HG03565 (cell line): ENCODE measurements around the gene AKR1C2.
"Not testable (repeated sequence)": the region's sequence is repeated elsewhere in the genome, so short reads cannot be mapped to it uniquely, and the experiment has no call there.

ENCODE experiments used
- ATAC-seq: cut with Tn5 transposase; IDR thresholded peaks from one replicate; pipeline ENCODE4 v1.9.1; 2021; ENCODE audit warnings: mild to moderate bottlenecking, moderate library complexity; ENCODE audit not compliant: unreplicated experiment

The AKR1C2 gene

GRCh38 chr10:4962308-4962707 lies 41.3 kb downstream of the AKR1C2 start:
- ATAC-seq: not testable (repeated sequence)

DNA sequence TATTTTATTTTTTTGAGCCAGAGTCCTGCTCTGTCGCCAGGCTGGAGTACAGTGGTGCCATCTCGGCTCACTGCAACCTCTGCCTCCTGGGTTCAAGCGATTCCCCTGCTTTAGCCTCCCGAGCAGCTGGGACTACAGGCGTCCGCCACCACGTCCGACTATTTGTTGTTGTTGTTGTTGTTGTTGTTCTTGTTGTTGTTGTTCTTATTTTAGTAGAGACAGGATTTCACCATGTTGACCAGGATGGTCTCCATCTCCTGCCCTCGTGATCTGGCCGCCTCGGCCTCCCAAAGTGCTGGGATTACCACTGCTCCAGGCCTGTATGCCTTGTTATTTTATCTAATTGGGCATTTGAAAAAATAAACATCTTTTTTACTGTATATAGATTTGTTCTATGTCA lies 42.1 kb downstream of the AKR1C2 start:
- not testable (repeated sequence) for ATAC-seq

DNA sequence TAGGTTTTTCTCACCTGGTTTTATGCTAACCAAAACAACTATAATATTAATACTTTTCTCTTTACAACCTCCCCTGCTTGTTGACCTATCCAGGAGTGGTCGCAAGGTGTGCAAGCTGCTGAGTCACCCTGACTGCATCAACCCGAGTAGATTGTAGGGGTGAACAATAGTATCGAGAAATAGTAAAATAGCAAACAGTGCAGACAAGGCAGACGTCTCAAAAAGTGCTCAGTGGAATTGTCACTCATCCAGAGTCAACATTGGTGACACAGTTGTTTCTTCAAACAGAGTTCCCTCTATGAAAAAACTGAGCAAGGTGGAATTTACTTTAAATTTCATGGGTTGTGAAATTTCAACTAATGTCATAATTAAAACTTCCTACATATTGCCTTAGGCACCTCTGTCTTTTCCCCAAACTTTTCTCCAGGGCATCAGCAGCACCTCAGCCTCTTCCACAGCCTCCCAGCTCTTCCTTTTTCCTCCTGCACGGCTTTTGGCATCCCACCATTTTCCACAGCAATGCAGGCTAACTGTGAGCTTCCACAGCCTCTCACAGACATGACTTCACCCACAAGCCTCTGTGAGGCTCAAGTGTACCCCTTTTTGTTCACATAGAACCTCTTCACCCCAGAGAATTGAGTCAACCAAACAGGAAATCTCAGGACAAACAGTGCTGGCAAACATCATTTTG lies 46.6 kb downstream of the AKR1C2 start:
- not testable (repeated sequence) for ATAC-seq

DNA sequence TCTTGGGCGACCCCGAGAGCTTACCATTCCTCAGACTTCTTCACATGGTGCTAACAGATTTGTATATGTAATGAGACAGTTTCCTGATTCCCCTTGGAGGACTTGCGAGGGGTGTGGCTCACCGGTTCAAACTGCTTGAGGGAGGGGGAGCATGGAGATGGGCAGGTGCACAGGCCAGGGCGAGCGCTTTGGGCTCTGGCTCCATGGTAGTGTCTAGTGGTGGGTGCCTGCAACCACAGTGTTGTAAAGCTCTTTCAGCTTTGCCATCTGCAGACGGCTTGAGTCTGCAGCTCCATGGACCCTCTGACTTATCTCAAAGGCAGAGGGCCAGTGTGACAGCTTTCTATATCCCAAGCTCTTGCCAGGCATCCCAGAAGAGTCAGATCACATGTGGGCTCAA lies 47.6 kb downstream of the AKR1C2 start:
- not testable (repeated sequence) for ATAC-seq

DNA sequence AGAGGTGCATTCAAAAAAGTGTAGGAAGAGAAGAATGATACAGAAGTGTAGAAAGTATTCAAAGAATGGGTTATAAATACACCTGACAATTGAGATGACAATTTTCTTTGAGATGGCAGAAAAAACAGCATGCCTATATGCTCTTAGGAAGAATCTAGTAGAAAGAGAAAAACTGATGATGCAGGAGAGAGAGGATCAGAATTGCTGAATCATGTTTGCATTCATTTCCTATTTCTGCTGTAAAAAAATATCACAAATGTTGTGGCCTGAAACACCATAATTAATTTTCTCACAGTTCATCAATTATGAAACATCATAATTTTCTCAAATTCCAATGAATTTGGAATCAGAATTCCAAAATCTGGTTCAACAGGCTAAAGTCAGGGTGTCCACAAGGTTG lies 50.3 kb downstream of the AKR1C2 start:
- ATAC-seq: no peak

GRCh38 chr10:4951512-4952162 lies 52.0 kb downstream of the AKR1C2 start:
- not testable (repeated sequence) for ATAC-seq

DNA sequence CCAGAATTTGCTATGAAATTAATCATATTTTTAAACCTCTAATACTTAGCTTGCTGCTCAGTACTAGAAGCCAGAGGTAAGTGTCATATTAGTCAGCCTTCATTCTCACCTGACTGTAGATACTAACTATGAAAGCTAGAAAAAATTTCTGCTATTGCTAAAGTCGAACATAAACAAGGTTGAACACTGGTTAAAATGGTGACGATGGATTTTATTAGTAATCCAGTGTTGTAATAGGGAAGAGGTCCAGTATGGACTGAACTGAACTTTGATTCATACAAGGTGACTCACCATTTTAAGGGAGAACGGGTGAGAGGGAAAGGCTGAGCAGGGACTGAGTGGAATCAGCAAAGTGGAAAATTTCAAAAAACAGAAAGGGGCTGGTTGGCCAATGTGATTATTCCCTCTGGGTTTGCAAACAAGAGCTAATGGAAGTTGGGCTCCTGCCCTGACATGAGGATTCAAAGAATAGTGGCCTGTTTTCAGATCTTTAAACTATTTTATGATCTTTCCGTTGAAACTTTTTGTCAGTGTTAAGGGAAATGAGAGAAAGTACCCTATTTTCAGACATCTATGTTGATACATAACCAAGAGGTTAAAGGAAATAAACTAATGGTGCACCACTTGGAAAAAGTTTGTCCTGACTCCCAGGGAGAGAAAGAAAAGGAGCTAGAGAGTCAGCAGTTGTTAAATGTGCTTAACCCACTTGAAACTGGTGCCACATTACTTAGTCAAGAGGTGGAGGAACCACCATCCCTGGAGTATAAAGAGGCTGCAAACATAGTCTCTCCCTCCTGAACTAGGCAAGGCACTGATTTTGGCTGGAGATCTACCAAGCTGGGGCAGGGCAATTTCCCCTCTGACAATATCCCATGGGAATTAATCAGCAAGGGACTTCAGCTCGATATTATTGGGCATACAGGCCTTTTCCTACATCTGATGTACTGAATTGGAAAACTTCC lies 55.7 kb downstream of the AKR1C2 start:
- no peak for ATAC-seq

DNA sequence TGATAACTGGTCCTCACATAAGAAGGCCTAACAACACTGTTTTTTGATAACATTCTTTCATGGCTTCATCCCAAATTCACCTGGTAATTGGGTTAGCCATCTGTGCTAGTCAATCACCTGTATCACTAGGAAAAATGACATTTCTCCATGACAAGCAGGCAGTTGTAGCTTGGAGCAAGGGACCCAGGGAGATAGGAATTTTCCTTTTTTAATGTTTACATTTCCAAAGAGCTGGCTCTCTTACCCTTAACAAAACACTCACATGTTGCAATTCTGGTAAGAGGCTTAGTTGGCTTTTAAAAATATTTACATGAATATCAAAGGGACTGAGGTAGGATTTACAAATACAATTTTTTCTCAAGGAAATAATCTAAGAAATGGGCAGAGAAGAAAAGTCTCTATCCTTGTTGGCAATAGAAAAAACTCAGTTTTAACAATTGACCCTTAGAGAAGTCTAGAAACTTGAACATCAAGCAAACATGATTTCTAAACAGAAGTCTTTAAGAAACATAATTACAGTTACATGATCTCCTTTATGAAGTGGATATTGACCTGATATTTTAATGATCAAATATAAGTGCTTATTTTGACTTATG lies 56.5 kb downstream of the AKR1C2 start:
- ATAC-seq: no peak

DNA sequence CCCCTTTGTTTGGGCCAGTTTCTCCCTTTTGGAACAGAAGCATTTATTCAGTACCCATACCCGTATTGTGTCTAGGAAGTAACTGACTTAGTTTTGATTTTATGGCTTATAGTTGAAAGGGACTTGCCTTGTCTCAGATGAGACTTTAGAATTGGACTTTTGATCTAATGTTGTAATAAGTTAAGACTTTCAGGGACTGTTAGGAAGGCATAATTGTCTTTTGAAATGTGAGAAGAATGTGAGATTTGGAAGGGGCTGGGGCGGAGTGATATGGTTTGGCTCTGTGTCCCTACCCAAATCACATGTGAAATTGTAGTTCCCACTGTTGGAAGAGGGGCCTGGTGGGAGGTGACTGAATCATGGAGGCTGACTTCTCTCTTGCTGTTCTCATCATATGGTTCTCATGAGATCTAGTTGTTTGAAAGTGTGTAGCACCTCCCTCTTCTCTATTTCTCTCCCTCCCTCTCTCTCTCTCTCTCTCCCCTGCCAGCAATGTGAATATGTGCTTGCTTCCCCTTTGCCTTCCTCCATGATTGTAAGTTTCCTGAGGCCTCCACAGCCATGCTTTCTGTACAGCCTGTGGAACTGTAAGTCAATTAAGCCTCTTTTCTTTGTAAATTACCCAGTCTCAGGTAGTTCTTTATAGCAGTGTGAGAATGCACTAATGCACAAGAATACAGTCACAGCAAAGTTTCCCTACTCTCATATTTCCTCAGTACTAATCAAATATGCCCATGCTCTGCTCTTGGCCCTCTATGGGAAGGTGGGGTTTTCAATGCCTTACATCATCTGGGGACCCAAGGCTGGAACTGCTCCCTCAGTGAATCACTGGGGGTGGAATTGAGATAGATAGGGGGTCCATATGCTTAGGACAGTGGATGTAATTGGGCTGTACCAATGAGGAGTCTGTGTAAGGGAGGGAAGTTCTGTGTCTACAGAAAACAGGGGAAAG lies 57.6 kb downstream of the AKR1C2 start:
- no peak for ATAC-seq

DNA sequence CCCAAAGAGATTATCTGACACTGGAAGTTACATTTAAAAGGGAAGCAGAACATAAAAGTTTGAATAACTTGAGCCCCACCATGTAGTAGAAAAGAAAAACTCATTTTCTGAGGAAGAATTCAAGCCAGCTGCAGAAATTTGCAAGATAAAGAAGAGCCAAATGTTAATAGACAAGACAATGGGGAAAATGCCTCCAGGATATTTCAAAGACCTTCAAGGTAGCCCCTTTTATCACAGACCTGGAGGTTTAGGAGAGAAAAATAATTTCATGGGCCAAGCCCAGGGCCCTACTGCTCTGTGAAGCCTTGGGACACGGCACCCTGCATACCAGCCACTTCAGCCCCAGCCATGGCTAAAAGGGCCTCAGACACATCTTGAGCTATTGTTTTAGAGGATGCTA lies 58.8 kb downstream of the AKR1C2 start:
- ATAC-seq: no peak

GRCh38 chr10:4943821-4944220 lies 59.8 kb downstream of the AKR1C2 start:
- no peak for ATAC-seq

- not testable (repeated sequence) for ATAC-seq
These were observed 60.2 kb downstream of the AKR1C2 start for GRCh38 chr10:4943416-4943815.

DNA sequence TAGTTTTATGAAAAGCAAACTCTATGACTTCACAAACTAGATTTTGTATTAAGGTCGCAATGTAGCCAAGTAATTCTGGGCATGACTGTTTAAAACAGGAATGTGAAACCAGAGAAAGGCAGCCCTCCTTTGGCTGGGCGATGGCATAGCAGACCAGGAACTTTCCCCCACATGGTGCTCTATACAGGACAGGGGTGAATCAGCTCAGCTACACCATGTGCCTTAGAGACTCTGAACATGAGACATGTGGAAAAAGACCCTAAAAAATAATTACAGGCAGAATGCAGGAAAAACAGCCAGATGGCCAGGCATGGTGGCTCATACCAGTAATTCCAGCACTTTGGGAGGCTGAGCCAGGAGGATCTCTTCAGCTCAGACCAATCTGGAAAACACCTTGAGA lies 60.7 kb downstream of the AKR1C2 start:
- ATAC-seq: not testable (repeated sequence)

DNA sequence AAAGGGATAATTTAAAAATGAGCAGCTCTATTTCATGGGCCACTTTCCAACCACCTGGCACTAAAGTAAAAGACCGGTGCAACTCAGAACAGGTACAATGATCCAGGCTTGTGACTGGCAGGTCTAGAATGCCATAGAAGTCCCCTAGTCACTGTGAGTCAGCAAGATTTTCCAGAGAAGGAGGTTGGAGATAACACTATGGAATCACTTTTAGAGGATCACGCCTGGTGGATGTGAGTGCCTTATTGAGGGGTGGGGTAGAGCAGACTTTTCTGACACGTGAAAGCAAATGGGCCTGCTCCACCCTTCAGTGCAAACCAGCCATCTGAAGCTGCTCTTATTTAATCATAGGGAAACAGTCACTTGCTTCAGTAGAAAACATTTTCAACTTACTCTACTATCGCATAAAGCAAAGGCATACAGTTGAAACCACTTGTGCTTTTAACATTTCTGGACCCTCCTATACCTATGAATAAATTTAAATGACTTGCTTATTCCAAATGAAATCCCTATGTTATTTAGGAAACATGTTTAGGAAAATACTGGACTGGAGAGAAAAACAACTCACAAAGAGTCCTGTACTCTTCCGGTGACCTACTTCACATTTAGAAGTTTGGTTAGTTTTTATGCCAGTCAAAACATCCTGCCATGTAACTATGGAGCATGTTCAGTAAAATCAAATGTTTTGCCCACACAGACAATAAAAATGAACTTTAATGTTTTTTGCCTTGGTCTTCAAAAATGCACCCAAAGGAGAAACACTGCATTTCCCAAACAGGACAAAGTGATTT lies 61.9 kb downstream of the AKR1C2 start:
- no peak for ATAC-seq

DNA sequence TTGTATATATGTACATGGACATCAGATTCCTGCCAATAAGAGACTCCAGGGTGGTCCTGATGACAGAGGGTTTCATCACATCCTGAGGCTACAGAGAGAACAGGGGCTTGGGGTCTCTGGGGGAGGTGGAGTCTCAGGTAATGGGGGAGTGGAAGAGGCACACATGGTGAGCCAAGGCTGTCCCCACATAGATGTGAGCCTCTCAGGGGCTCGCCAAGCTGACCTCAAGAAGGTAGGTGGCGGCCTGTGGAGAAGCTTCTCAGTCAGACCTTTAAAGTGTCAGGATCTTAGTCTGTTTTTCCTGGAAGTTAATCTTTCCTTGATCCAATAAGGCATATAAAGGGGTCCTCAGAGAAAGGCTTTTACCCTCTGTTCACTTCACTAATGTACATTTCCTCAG lies 62.7 kb downstream of the AKR1C2 start:
- ATAC-seq: not testable (repeated sequence)

GRCh38 chr10:4940073-4940428 lies 63.6 kb downstream of the AKR1C2 start:
- ATAC-seq: not testable (repeated sequence)

- no peak for ATAC-seq
These were observed 64.2 kb downstream of the AKR1C2 start for GRCh38 chr10:4939224-4940072.
